Measurements from ENCODE around the gene MARK4.
"Not testable (repeated sequence)": the region's sequence is repeated elsewhere in the genome, so short reads cannot be mapped to it uniquely, and the experiment has no call there.

MARK4 gene

GRCh38 chr19:45250216-45250831 lies 747 bp upstream of the MARK4 start:
- TF ChIP-seq POLR2A (IDR thresholded peaks at IDR 0.05; ENCODE audit: low read length) (no peak), GATA1 (IDR thresholded peaks at IDR 0.05; ENCODE audit: low read depth, low read length) (no peak)

GRCh38 chr19:45251452-45252354 lies 632 bp downstream of the MARK4 start:
- DNase-seq = no peak
- TF ChIP-seq POLR2A (IDR thresholded peaks at IDR 0.05; ENCODE audit: low read length) = no peak
- no peak for TF ChIP-seq GATA1 (IDR thresholded peaks at IDR 0.05; ENCODE audit: low read depth, low read length)

More at GRCh38 chr19:45250216-45250831, 747 bp upstream of the MARK4 start:
- no peak for DNase-seq

- no peak for TF ChIP-seq POLR2A (IDR thresholded peaks at IDR 0.05; ENCODE audit: low read length)
- no peak for DNase-seq
Observed at GRCh38 chr19:45253396-45254027, 2.4 kb downstream of the MARK4 start.

- DNase-seq = no peak
- TF ChIP-seq GATA1 (IDR thresholded peaks at IDR 0.05; ENCODE audit: low read depth, low read length) (no peak), POLR2A (IDR thresholded peaks at IDR 0.05; ENCODE audit: low read length) (no peak)
Observed at GRCh38 chr19:45254044-45254531, 3.0 kb downstream of the MARK4 start.

- DNase-seq = no peak
- TF ChIP-seq GATA1 (IDR thresholded peaks at IDR 0.05; ENCODE audit: low read depth, low read length) (no peak), POLR2A (IDR thresholded peaks at IDR 0.05; ENCODE audit: low read length) (no peak)
Observed at GRCh38 chr19:45255611-45256157, 4.6 kb downstream of the MARK4 start.

- TF ChIP-seq GATA1 (IDR thresholded peaks at IDR 0.05; ENCODE audit: low read depth, low read length) (no peak), POLR2A (IDR thresholded peaks at IDR 0.05; ENCODE audit: low read length) (no peak)
- no peak for DNase-seq
Observed at GRCh38 chr19:45256836-45257235, 5.8 kb downstream of the MARK4 start.

GRCh38 chr19:45258862-45259261 lies 7.8 kb downstream of the MARK4 start:
- DNase-seq = no peak
- TF ChIP-seq GATA1 (IDR thresholded peaks at IDR 0.05; ENCODE audit: low read depth, low read length) = no peak
- TF ChIP-seq POLR2A (IDR thresholded peaks at IDR 0.05; ENCODE audit: low read length) = no peak

GRCh38 chr19:45262570-45262969 lies 11.5 kb downstream of the MARK4 start:
- no peak for DNase-seq
- TF ChIP-seq GATA1 (IDR thresholded peaks at IDR 0.05; ENCODE audit: low read depth, low read length) (no peak), POLR2A (IDR thresholded peaks at IDR 0.05; ENCODE audit: low read length) (no peak)

- no peak for DNase-seq
- TF ChIP-seq POLR2A (IDR thresholded peaks at IDR 0.05; ENCODE audit: low read length) (no peak), GATA1 (IDR thresholded peaks at IDR 0.05; ENCODE audit: low read depth, low read length) (no peak)
Observed at GRCh38 chr19:45263013-45263412, 11.9 kb downstream of the MARK4 start.

- TF ChIP-seq GATA1 (IDR thresholded peaks at IDR 0.05; ENCODE audit: low read depth, low read length) (no peak), POLR2A (IDR thresholded peaks at IDR 0.05; ENCODE audit: low read length) (no peak)
- DNase-seq = no peak
Observed at GRCh38 chr19:45264781-45265317, 13.8 kb downstream of the MARK4 start.

GRCh38 chr19:45265375-45265774 lies 14.3 kb downstream of the MARK4 start:
- DNase-seq = no peak
- TF ChIP-seq GATA1 (IDR thresholded peaks at IDR 0.05; ENCODE audit: low read depth, low read length) (no peak), POLR2A (IDR thresholded peaks at IDR 0.05; ENCODE audit: low read length) (no peak)

- DNase-seq = no peak
- no peak for TF ChIP-seq POLR2A (IDR thresholded peaks at IDR 0.05; ENCODE audit: low read length)
- no peak for TF ChIP-seq GATA1 (IDR thresholded peaks at IDR 0.05; ENCODE audit: low read depth, low read length)
Observed at GRCh38 chr19:45267296-45267695, 16.2 kb downstream of the MARK4 start.

- not testable (repeated sequence) for DNase-seq
Observed at GRCh38 chr19:45269939-45270338, 18.9 kb downstream of the MARK4 start.

All from erythroblast (primary cell).